ENCODE data around the gene DAD1. TPM values are rescaled to one million over a fixed set of nuclear protein-coding genes. Genes with fewer than 3 reads are reported as not detected.

Gene DAD1
- total RNA-seq, 1 donor, result 272 TPM

GRCh38 chr14:22531451-22532344 is 57.3 kb downstream of the DAD1 start:
- DNase-seq (ENCODE audit: insufficient read length, low spot score, missing footprints), result no peak
- H3K27me3 ChIP-seq (ENCODE audit: insufficient read depth, low read length), result no peaks in the 10 kb centered on the region
- H3K4me3 ChIP-seq (ENCODE audit: insufficient read depth, low read length), result no peak overlapping the region
- no peak overlapping the region for H3K4me2 ChIP-seq (ENCODE audit: insufficient read depth, low read length)
- no peaks in the 10 kb centered on the region for H3K79me2 ChIP-seq (ENCODE audit: insufficient read depth, low read length)
- no peaks in the 10 kb centered on the region for H3K36me3 ChIP-seq (ENCODE audit: insufficient read depth, low read length)
- no peak for TF ChIP-seq CTCF (IDR thresholded peaks at IDR 0.05; ENCODE audit: extremely low read depth, low read depth, low read length)
- peaks cover 14% of the 10 kb centered on the region for H3K4me1 ChIP-seq (ENCODE audit: insufficient read depth, low read length)
- H2AFZ ChIP-seq (ENCODE audit: low read length), result no peak overlapping the region
- H3K9me3 ChIP-seq (ENCODE audit: low read depth, low read length), result no peaks in the 10 kb centered on the region
- H3K27ac ChIP-seq (ENCODE audit: low read depth, low read length), result no peak overlapping the region
- no peaks in the 10 kb centered on the region for H4K20me1 ChIP-seq (ENCODE audit: insufficient read depth, low read length)

DNA sequence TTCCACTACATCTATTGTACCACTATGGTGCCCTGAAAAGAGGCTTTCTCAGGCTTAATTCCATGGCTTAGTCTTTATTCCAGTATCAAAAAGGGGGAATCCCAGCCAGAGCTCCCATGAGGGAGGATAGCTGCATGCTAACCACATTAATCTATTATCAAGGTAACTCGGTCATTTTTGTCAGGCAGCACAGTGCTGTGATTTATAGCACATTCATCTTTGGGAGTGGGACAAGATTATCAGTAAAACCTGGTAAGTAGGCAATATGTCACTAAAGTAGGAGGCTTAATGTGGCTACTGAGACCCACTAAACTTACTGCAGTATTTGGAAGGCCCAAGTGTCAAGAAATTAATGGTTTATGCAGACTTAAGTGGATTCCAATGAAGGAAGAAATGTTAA is 58.9 kb downstream of the DAD1 start:
- Histone ChIP-seq H4K20me1 (ENCODE audit: insufficient read depth, low read length) (no peaks in the 10 kb centered on the region), H2AFZ (ENCODE audit: low read length) (no peak overlapping the region), H3K36me3 (ENCODE audit: insufficient read depth, low read length) (no peaks in the 10 kb centered on the region), H3K9me3 (ENCODE audit: low read depth, low read length) (no peaks in the 10 kb centered on the region), H3K4me1 (ENCODE audit: insufficient read depth, low read length) (peaks cover 10% of the 10 kb centered on the region), H3K4me3 (ENCODE audit: insufficient read depth, low read length) (no peak overlapping the region), H3K4me2 (ENCODE audit: insufficient read depth, low read length) (no peak overlapping the region), H3K79me2 (ENCODE audit: insufficient read depth, low read length) (no peaks in the 10 kb centered on the region), H3K27me3 (ENCODE audit: insufficient read depth, low read length) (peaks cover 2% of the 10 kb centered on the region), H3K27ac (ENCODE audit: low read depth, low read length) (no peak overlapping the region)
- DNase-seq (ENCODE audit: insufficient read length, low spot score, missing footprints), result no peak
- no peak for TF ChIP-seq CTCF (IDR thresholded peaks at IDR 0.05; ENCODE audit: extremely low read depth, low read depth, low read length)

DNA sequence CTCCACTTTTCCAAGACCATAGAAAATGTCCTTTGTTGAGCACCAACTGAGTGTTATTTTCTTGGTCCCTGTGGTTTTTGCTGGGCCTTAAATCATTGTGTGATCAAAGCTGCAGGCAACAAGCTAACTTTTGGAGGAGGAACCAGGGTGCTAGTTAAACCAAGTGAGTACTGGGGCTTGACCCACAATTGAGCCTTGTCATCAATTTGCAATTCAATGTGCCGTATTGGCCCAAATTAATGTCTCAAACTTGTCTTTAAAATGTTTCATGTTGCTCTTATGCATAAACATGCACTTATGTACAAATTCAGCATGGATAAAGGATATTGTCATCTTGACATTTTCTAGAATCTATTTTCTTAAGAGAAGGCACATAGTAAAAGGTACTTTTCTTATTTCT is 62.3 kb downstream of the DAD1 start:
- H3K9me3 ChIP-seq (ENCODE audit: low read depth, low read length), result no peaks in the 10 kb centered on the region
- no peak overlapping the region for H2AFZ ChIP-seq (ENCODE audit: low read length)
- peaks cover 6% of the 10 kb centered on the region for H3K27me3 ChIP-seq (ENCODE audit: insufficient read depth, low read length)
- no peaks in the 10 kb centered on the region for H3K4me1 ChIP-seq (ENCODE audit: insufficient read depth, low read length)
- no peak overlapping the region for H3K4me3 ChIP-seq (ENCODE audit: insufficient read depth, low read length)
- no peak overlapping the region for H3K4me2 ChIP-seq (ENCODE audit: insufficient read depth, low read length)
- TF ChIP-seq CTCF (IDR thresholded peaks at IDR 0.05; ENCODE audit: extremely low read depth, low read depth, low read length), result no peak
- H3K36me3 ChIP-seq (ENCODE audit: insufficient read depth, low read length), result no peaks in the 10 kb centered on the region
- H3K27ac ChIP-seq (ENCODE audit: low read depth, low read length), result no peak overlapping the region
- no peaks in the 10 kb centered on the region for H3K79me2 ChIP-seq (ENCODE audit: insufficient read depth, low read length)
- DNase-seq (ENCODE audit: insufficient read length, low spot score, missing footprints), result no peak
- H4K20me1 ChIP-seq (ENCODE audit: insufficient read depth, low read length), result no peaks in the 10 kb centered on the region

DNA sequence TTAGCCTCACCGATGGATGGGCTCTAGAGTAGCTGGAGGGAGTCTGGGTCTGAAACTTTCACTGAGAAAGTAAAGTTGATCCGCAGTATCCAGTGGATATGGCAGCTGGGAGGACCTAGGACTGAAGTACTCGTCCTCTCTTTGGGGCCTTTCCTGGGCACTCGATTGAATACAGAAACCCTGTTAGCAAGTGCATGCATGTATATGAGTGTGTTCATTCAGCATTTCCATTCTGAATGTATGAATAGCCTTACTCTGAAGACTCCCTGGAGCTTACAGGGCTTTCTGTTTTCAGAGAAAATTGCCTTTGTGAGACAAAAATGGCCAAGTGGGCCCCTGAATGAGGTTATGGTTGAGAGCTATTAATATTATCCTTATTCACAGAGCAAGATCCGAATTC is 62.8 kb downstream of the DAD1 start:
- no peak for DNase-seq (ENCODE audit: insufficient read length, low spot score, missing footprints)
- Histone ChIP-seq H3K4me3 (ENCODE audit: insufficient read depth, low read length) (no peak overlapping the region), H3K4me1 (ENCODE audit: insufficient read depth, low read length) (no peaks in the 10 kb centered on the region), H3K27me3 (ENCODE audit: insufficient read depth, low read length) (peaks cover 6% of the 10 kb centered on the region), H4K20me1 (ENCODE audit: insufficient read depth, low read length) (no peaks in the 10 kb centered on the region), H3K9me3 (ENCODE audit: low read depth, low read length) (no peaks in the 10 kb centered on the region), H3K4me2 (ENCODE audit: insufficient read depth, low read length) (no peak overlapping the region), H3K36me3 (ENCODE audit: insufficient read depth, low read length) (no peaks in the 10 kb centered on the region), H3K79me2 (ENCODE audit: insufficient read depth, low read length) (no peaks in the 10 kb centered on the region), H2AFZ (ENCODE audit: low read length) (no peak overlapping the region), H3K27ac (ENCODE audit: low read depth, low read length) (no peak overlapping the region)
- TF ChIP-seq CTCF (IDR thresholded peaks at IDR 0.05; ENCODE audit: extremely low read depth, low read depth, low read length), result no peak
